ENCODE results near the gene C9orf72. TPM values are rescaled to one million over a fixed set of nuclear protein-coding genes. Genes with fewer than 3 reads are reported as not detected.

Gene C9orf72
- total RNA-seq, 2 experiments from 2014 or later, result 7.0 to 7.3 TPM

DNA sequence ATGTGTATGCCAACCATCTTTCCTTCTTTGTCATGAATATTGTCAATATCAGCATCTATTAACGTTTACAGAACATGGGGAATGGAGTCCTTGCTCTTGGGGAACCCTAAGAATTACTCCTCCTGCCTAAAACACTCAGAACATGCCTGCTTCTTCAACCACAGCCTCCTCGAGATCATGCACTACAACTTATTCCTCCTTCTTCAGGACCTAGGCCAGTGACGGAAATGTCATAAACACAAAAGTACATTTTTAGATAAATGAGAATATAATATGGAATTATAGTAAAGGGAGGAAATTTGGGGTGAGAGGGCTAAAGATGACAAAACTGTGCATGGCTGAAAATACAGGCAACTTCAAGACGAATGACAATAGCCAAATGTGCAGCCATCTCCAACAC, 52.3 kb downstream of the C9orf72 start:
- Mint-ChIP-seq H3K9me3 (no peaks in the 10 kb centered on the region), H3K4me1 (ENCODE audit: low read depth) (no peaks in the 10 kb centered on the region), H3K4me3 (no peak overlapping the region), H3K27me3 (no peaks in the 10 kb centered on the region), H3K36me3 (ENCODE audit: low read depth) (no peaks in the 10 kb centered on the region), H3K27ac (no peak overlapping the region)
- DNase-seq, result no peak
- ChIA-PET CTCF (interaction anchor here (1.1 kb wide), 1 partner anchor 9 kb away, joined by 3 read pairs; the partner anchor contains the start of gene MOB3B), POLR2A (no interaction called here)
- intact Hi-C loops (cut with micrococcal nuclease), result no loop called here
- ATAC-seq, result no peak
- no peak for TF ChIP-seq CTCF (IDR thresholded peaks at IDR 0.05)

GRCh38 chr9:27519466-27520465, 53.5 kb downstream of the C9orf72 start:
- no peaks in the 10 kb centered on the region for H3K4me1 Mint-ChIP-seq (ENCODE audit: low read depth)
- no peak for DNase-seq
- H3K36me3 Mint-ChIP-seq (ENCODE audit: low read depth), result no peaks in the 10 kb centered on the region
- intact Hi-C loops (cut with micrococcal nuclease), result loop anchor here (10.0 kb wide), 1 partner anchor 55 kb away; the partner anchor contains the start of gene C9orf72
- POLR2A ChIA-PET, result no interaction called here
- H3K27ac Mint-ChIP-seq, result no peak overlapping the region
- CTCF ChIA-PET, result interaction anchor here (1.0 kb wide), 1 partner anchor 10 kb away, joined by 3 read pairs; no protein-coding TSS in a partner anchor
- TF ChIP-seq CTCF (IDR thresholded peaks at IDR 0.05), result no peak
- no peak overlapping the region for H3K4me3 Mint-ChIP-seq
- ATAC-seq, result no peak
- H3K27me3 Mint-ChIP-seq, result no peaks in the 10 kb centered on the region
- H3K9me3 Mint-ChIP-seq, result no peaks in the 10 kb centered on the region

GRCh38 chr9:27518809-27519208, 54.5 kb downstream of the C9orf72 start:
- TF ChIP-seq CTCF (IDR thresholded peaks at IDR 0.05), result no peak
- no peaks in the 10 kb centered on the region for H3K4me1 Mint-ChIP-seq (ENCODE audit: low read depth)
- intact Hi-C loops (cut with micrococcal nuclease), result loop anchor here (10.0 kb wide), 1 partner anchor 56 kb away; the partner anchor contains the start of gene C9orf72
- no peaks in the 10 kb centered on the region for H3K9me3 Mint-ChIP-seq
- no peak for ATAC-seq
- POLR2A ChIA-PET, result no interaction called here
- no peaks in the 10 kb centered on the region for H3K27me3 Mint-ChIP-seq
- no peak overlapping the region for H3K4me3 Mint-ChIP-seq
- H3K27ac Mint-ChIP-seq, result no peak overlapping the region
- DNase-seq, result no peak
- CTCF ChIA-PET, result no interaction called here
- no peaks in the 10 kb centered on the region for H3K36me3 Mint-ChIP-seq (ENCODE audit: low read depth)

DNA sequence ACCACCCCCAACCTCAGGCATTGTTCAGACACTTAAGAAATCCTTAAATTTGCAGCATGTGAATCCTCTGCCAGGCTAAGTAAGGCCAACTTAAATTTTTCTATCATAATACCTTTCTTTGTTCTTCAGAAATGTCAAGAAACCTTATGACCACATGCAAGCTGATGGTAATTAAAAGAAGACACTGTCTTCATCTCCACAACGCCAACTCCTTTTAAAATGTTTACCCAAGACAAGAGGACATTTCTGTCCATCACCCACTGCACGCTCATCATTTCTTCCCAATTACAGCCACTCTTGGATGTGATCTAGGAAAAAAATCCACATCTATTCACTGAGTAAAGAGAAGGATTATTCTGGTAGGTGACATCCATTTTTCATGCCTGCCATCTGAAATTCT, 55.3 kb downstream of the C9orf72 start:
- ChIA-PET CTCF (no interaction called here), POLR2A (no interaction called here)
- H3K9me3 Mint-ChIP-seq, result no peaks in the 10 kb centered on the region
- intact Hi-C loops (cut with micrococcal nuclease), result loop anchor here (10.0 kb wide), 1 partner anchor 57 kb away; the partner anchor contains the start of gene C9orf72
- no peak overlapping the region for H3K4me3 Mint-ChIP-seq
- no peak for TF ChIP-seq CTCF (IDR thresholded peaks at IDR 0.05)
- no peak for DNase-seq
- no peak overlapping the region for H3K27ac Mint-ChIP-seq
- no peaks in the 10 kb centered on the region for H3K36me3 Mint-ChIP-seq (ENCODE audit: low read depth)
- no peak for ATAC-seq
- no peaks in the 10 kb centered on the region for H3K4me1 Mint-ChIP-seq (ENCODE audit: low read depth)
- no peaks in the 10 kb centered on the region for H3K27me3 Mint-ChIP-seq

- POLR2A ChIA-PET, result interaction anchor here (0.8 kb wide), 1 partner anchor 69 kb away, joined by 3 read pairs; no protein-coding TSS in a partner anchor
- ATAC-seq (no peak), DNase-seq (no peak)
- Mint-ChIP-seq H3K9me3 (no peaks in the 10 kb centered on the region), H3K27ac (no peak overlapping the region), H3K4me1 (ENCODE audit: low read depth) (no peaks in the 10 kb centered on the region), H3K27me3 (no peaks in the 10 kb centered on the region), H3K4me3 (no peak overlapping the region), H3K36me3 (ENCODE audit: low read depth) (no peaks in the 10 kb centered on the region)
- CTCF ChIA-PET, result interaction anchor here (1.1 to 1.2 kb wide), 3 partner anchors 13 to 181 kb away, joined by 3 to 4 read pairs (median 3); partner anchors contain the start of gene MOB3B
- TF ChIP-seq CTCF (IDR thresholded peaks at IDR 0.05), result no peak
- intact Hi-C loops (cut with micrococcal nuclease), result loop anchor here (10.0 kb wide), 1 partner anchor 60 kb away; the partner anchor contains the start of gene C9orf72
These were observed 58.7 kb downstream of the C9orf72 start for GRCh38 chr9:27514551-27514950.

All from activated CD8-positive, alpha-beta T cell treated with anti-CD3 and anti-CD28 coated beads for 36 hours (primary cell).